Stimulated activated CD4-positive, alpha-beta T cell treated with anti-CD3 and anti-CD28 coated beads, Interleukin-12 subunit alpha, Interleukin-12 subunit beta, amount 100 ng/mL, for 48 hours (primary cell): ENCODE measurements around the gene ULK4.
"Not testable (repeated sequence)": the region's sequence is repeated elsewhere in the genome, so short reads cannot be mapped to it uniquely, and the experiment has no call there.

Source experiments
- DNase-seq, 3 donors: peaks; one replicate each; pipeline ENCODE4 v3.0.0-alpha.2; 2020; ENCODE audit warnings: low read depth in 2 of 3, low spot score in 1 of 3

ULK4 gene

GRCh38 chr3:41581700-41582099 lies 380.2 kb downstream of the ULK4 start:
- no peak for DNase-seq

- DNase-seq = no peak
Measured at GRCh38 chr3:41580274-41580959, 381.5 kb downstream of the ULK4 start.

GRCh38 chr3:41579861-41580260 lies 382.0 kb downstream of the ULK4 start:
- DNase-seq = no peak

- DNase-seq = no peak
Measured at GRCh38 chr3:41578798-41579197, 383.1 kb downstream of the ULK4 start.

GRCh38 chr3:41575724-41576123 lies 386.2 kb downstream of the ULK4 start:
- DNase-seq = no peak

- no peak for DNase-seq
Measured at GRCh38 chr3:41574900-41575299, 387.0 kb downstream of the ULK4 start.

- DNase-seq = no peak
Measured at GRCh38 chr3:41573591-41573990, 388.3 kb downstream of the ULK4 start.

- DNase-seq = no peak
Measured at GRCh38 chr3:41572092-41572491, 389.8 kb downstream of the ULK4 start.

GRCh38 chr3:41569632-41570305 lies 392.1 kb downstream of the ULK4 start:
- no peak for DNase-seq

GRCh38 chr3:41565948-41566514 lies 395.9 kb downstream of the ULK4 start:
- DNase-seq = no peak

GRCh38 chr3:41565003-41565402 lies 396.9 kb downstream of the ULK4 start:
- no peak for DNase-seq

GRCh38 chr3:41556245-41556644 lies 405.7 kb downstream of the ULK4 start:
- DNase-seq = not testable (repeated sequence)

- no peak for DNase-seq
Measured at GRCh38 chr3:41532976-41533375, 428.9 kb downstream of the ULK4 start.

- DNase-seq = no peak
Measured at GRCh38 chr3:41526995-41527573, 434.8 kb downstream of the ULK4 start.

GRCh38 chr3:41525303-41526064 lies 436.4 kb downstream of the ULK4 start:
- DNase-seq = no peak

GRCh38 chr3:41523897-41524296 lies 438.0 kb downstream of the ULK4 start:
- DNase-seq = no peak

- DNase-seq = no peak
Measured at GRCh38 chr3:41522612-41523011, 439.3 kb downstream of the ULK4 start.

- DNase-seq = no peak
Measured at GRCh38 chr3:41521010-41521655, 440.8 kb downstream of the ULK4 start.

- DNase-seq = no peak
Measured at GRCh38 chr3:41519746-41520145, 442.2 kb downstream of the ULK4 start.

GRCh38 chr3:41518626-41519025 lies 443.3 kb downstream of the ULK4 start:
- DNase-seq = no peak
